Esophagus muscularis mucosa (tissue), 4 donors: ENCODE measurements around the gene SAFB.

Source experiments
- CTCF ChIP-seq, 3 experiments: fragments of 200-600 bp in 2 of 3; fragments of 450-650 bp in 1 of 3; sonication (generic) in 2 of 3; IDR thresholded peaks; one replicate each; pipeline ENCODE4 v1.5.1; 2017 to 2019; ENCODE audit warnings: antibody characterized with exemption in 3 of 3, mild to moderate bottlenecking in 2 of 3, moderate library complexity in 1 of 3
- EP300 ChIP-seq: sonication (generic); formaldehyde crosslinking; IDR thresholded peaks from one replicate; pipeline ENCODE4 v1.6.1; 2017; ENCODE audit warnings: antibody characterized with exemption
- POLR2A ChIP-seq: fragments of 450-650 bp; IDR thresholded peaks from one replicate; pipeline ENCODE4 v1.6.1; 2017; ENCODE audit warnings: antibody characterized with exemption, moderate library complexity, mild to moderate bottlenecking, low read depth
- POLR2AphosphoS5 ChIP-seq, 2 donors: sonication (generic); formaldehyde crosslinking; IDR thresholded peaks; one replicate each; pipeline ENCODE4 v1.6.1; 2017; ENCODE audit warnings: antibody characterized with exemption in 2 of 2

GRCh38 chr19:5713228-5713627 lies 90.3 kb downstream of the SAFB start:
- TF ChIP-seq CTCF (IDR thresholded peaks at IDR 0.05) (no peak), POLR2A (no peak), POLR2AphosphoS5 (IDR thresholded peaks at IDR 0.05) (no peak), EP300 (no peak)
